GM12878 (cell line): ENCODE measurements around the gene SNRPD2. TPM values are rescaled to one million over a fixed set of nuclear protein-coding genes. Genes with fewer than 3 reads are reported as not detected.

Experiments
- ATAC-seq: fragments of 200-7000 bp; cut with Tn5 transposase; 3 replicates; pipeline ENCODE4 v1.9.1; 2020; ENCODE audit warnings: mild to moderate bottlenecking, moderate library complexity
- Bru-seq: library from RNA; stranded (reverse); fragments of 400-500 nt; gene quantifications from one replicate; lab custom pipeline; 2021; lab: Mats Ljungman, UMichigan
- BruChase-seq, 2 experiments: library from RNA; stranded (reverse); fragments of 400-500 nt; gene quantifications; one replicate each; lab custom pipeline; 2021; lab: Mats Ljungman, UMichigan
- BruUV-seq: library from RNA; stranded (reverse); fragments of 400-500 nt; replicated peaks from 2 replicates; lab custom pipeline; 2021; lab: Mats Ljungman, UMichigan
- CTCF ChIA-PET: fragments of 300-600 bp; sonication (Branson Sonifier 250); formaldehyde crosslinking; extraction: SDS; loops from one replicate; lab custom pipeline; 2021; ENCODE audit warnings: inconsistent platforms; lab: Yijun Ruan, JAX
- POLR2A ChIA-PET: fragments of 350-600 bp; formaldehyde crosslinking; extraction: SDS; loops from one replicate; lab custom pipeline; 2021; ENCODE audit warnings: inconsistent platforms; lab: Charles Lee
- RAD21 ChIA-PET: fragments of 300-600 bp; sonication (Branson Sonifier 250); formaldehyde crosslinking; loops from one replicate; lab custom pipeline; 2023; ENCODE audit warnings: antibody characterized with exemption; ENCODE audit not compliant: unreplicated experiment; lab: Charles Lee
- SMC1A ChIA-PET: fragments of 300-600 bp; sonication (Branson Sonifier 250); formaldehyde crosslinking; loops from one replicate; lab custom pipeline; 2023; ENCODE audit not compliant: unreplicated experiment, uncharacterized antibody; lab: Charles Lee
- DNase-seq: peaks from one replicate; pipeline ENCODE4 v3.0.0-alpha.2; 2011; ENCODE audit warnings: low read depth, low spot score
- FAIRE-seq: peaks from 3 replicates; lab custom pipeline; 2011; peaks lifted over from hg19 to GRCh38; lab: Jason Lieb, UNC
- H2AFZ ChIP-seq: 2 replicates; pipeline ENCODE4 v1.6.0; 2011; ENCODE audit warnings: low read depth, low read length, control low read depth; ENCODE audit not compliant: control insufficient read depth
- H3K27ac ChIP-seq: 2 replicates; pipeline ENCODE4 v1.5.1; 2011; ENCODE audit warnings: control low read depth; ENCODE audit not compliant: control insufficient read depth, insufficient read depth
- H3K27me3 ChIP-seq, 2 experiments: replicated peaks in 1 of 2; 2 replicates each; pipeline versions ENCODE4 v1.6.0 to v1.6.1; 2011; ENCODE audit warnings: low read length in 1 of 2; ENCODE audit not compliant: control insufficient read depth in 2 of 2, insufficient read depth in 2 of 2
- H3K36me3 ChIP-seq, 2 experiments: 2 replicates each; pipeline ENCODE4 v1.5.1; 2011; ENCODE audit warnings: low read length in 1 of 2; ENCODE audit not compliant: control insufficient read depth in 2 of 2, insufficient read depth in 2 of 2
- H3K4me1 ChIP-seq: 2 replicates; pipeline ENCODE4 v1.6.1; 2011; ENCODE audit warnings: mild to moderate bottlenecking, low read length, moderate library complexity, mixed read lengths; ENCODE audit not compliant: control insufficient read depth, insufficient read depth
- H3K4me2 ChIP-seq: 2 replicates; pipeline ENCODE4 v1.6.0; 2011; ENCODE audit warnings: control low read depth; ENCODE audit not compliant: control insufficient read depth, insufficient read depth
- H3K4me3 ChIP-seq: fragments of 200-600 bp; sonication (generic); 2 replicates; pipeline ENCODE4 v1.5.1; 2016
- H3K79me2 ChIP-seq: 2 replicates; pipeline ENCODE4 v1.6.0; 2011; ENCODE audit warnings: low read length; ENCODE audit not compliant: control insufficient read depth, insufficient read depth
- H3K9ac ChIP-seq: 2 replicates; pipeline ENCODE4 v1.8.0; 2011; ENCODE audit warnings: low read length, control low read depth, mixed read lengths; ENCODE audit not compliant: control insufficient read depth, insufficient read depth
- H3K9me3 ChIP-seq: replicated peaks from 3 replicates; pipeline ENCODE4 v1.5.1; 2011; ENCODE audit warnings: mild to moderate bottlenecking, low read length; ENCODE audit not compliant: control insufficient read depth, insufficient read depth
- H4K20me1 ChIP-seq: 2 replicates; pipeline ENCODE4 v1.6.0; 2011; ENCODE audit not compliant: control insufficient read depth, insufficient read depth
- BMI1 ChIP-seq: fragments of 450-650 bp; IDR thresholded peaks from 2 replicates; pipeline ENCODE4 v1.6.1; 2016; ENCODE audit warnings: mild to moderate bottlenecking, moderate library complexity, borderline replicate concordance
- CHD2 ChIP-seq: IDR thresholded peaks from 2 replicates; pipeline ENCODE4 v1.6.1; 2011; ENCODE audit warnings: low read depth, low read length, improper control_type of control experiment, borderline replicate concordance
- HDGF ChIP-seq: fragments of 450-650 bp; IDR thresholded peaks from 2 replicates; pipeline ENCODE4 v1.6.1; 2016; ENCODE audit warnings: antibody characterized with exemption
- IRF5 ChIP-seq: fragments of 450-650 bp; IDR thresholded peaks from 2 replicates; pipeline ENCODE4 v1.6.1; 2017; ENCODE audit warnings: borderline replicate concordance
- MLLT1 ChIP-seq: fragments of 450-650 bp; IDR thresholded peaks from 2 replicates; pipeline ENCODE4 v1.6.1; 2016; ENCODE audit warnings: mild to moderate bottlenecking
- RAD51 ChIP-seq: fragments of 450-650 bp; IDR thresholded peaks from 2 replicates; pipeline ENCODE4 v1.6.1; 2016; ENCODE audit warnings: moderate library complexity, mild to moderate bottlenecking, inconsistent platforms
- RCOR1 ChIP-seq: conservative IDR thresholded peaks from 2 replicates; pipeline ENCODE4 v1.6.1; 2012; ENCODE audit warnings: low read depth, low read length, improper control_type of control experiment
- SMAD1 ChIP-seq: fragments of 450-650 bp; IDR thresholded peaks from 2 replicates; pipeline ENCODE4 v1.6.1; 2018; ENCODE audit warnings: mild to moderate bottlenecking, low read depth; ENCODE audit not compliant: partially characterized antibody
- TAF1 ChIP-seq: IDR thresholded peaks from 2 replicates; pipeline ENCODE4 v1.6.1; 2011; ENCODE audit warnings: mild to moderate bottlenecking, low read depth, low read length, borderline replicate concordance
- ZZZ3 ChIP-seq: IDR thresholded peaks from 2 replicates; pipeline ENCODE4 v1.6.1; 2011; ENCODE audit warnings: low read depth; ENCODE audit not compliant: control insufficient read depth, insufficient read length
- WGBS: methylation state at CpG from one replicate; pipeline ENCODE4 v1.1.6; 2016; ENCODE audit warnings: low lambda C conversion rate; ENCODE audit not compliant: insufficient replicate concordance, insufficient coverage; ENCODE audit errors: missing lambda C conversion rate; 5-methylcytosine and 5-hydroxymethylcytosine counted together
- in situ Hi-C: fragments of 300-500 bp; cut with MboI; formaldehyde crosslinking; loops from 9 replicates; pipeline ENCODE4 v1.14.3; 2018; ENCODE audit warnings: mixed read lengths
- intact Hi-C: fragments of 100-400 bp; cut with micrococcal nuclease; formaldehyde crosslinking; loops from one replicate; pipeline ENCODE4 v1.14.2; 2022; ENCODE audit not compliant: unreplicated experiment
- long read RNA-seq, 2 experiments: library from polyadenylated mRNA; unstranded; transcript quantifications; one replicate each; pipeline ENCODE4 v2.0.0, GENCODE V29; 2019 to 2020
- polyA minus RNA-seq, 3 experiments: library from RNA; depleted of rRNA, polyadenylated mRNA; stranded (reverse); fragments of >200 nt; gene quantifications; 2 replicates each; pipeline ENCODE4 v1.2.3, GENCODE V29; 2011
- polyA plus RNA-seq, 11 experiments: library from polyadenylated mRNA; depleted of rRNA in 4 of 11; unstranded in 6 of 11; stranded (reverse) in 5 of 11; fragments of >200 nt; fragmentation: Nextera tagmentation in 4 of 11; fragmentation: Illumina TruSeq in 1 of 11; extraction: Ambion mirVana in 4 of 11; extraction: Trizol in 1 of 11; gene quantifications; 1 replicate in 1 of 11; 2 replicates in 10 of 11; pipeline versions ENCODE4 v1.2.1 to v1.2.3, GENCODE V29; 2011 to 2016; ENCODE audit warnings: inconsistent platforms in 2 of 11, missing spikeins in 2 of 11, low read depth in 1 of 11
- total RNA-seq, 4 experiments: library from RNA; depleted of rRNA in 3 of 4; stranded (reverse); fragments of >200 nt in 3 of 4; fragmentation: Illumina TruSeq in 1 of 4; extraction: Trizol in 1 of 4; gene quantifications; 2 replicates each; pipeline versions ENCODE4 v1.2.1 to v1.2.3, GENCODE V29; 2013 to 2021

Gene SNRPD2
- 19.1 and 20.3 TPM in 2 replicates for total RNA-seq (2013; cell fraction: nucleolus; rRNA removed)
- total RNA-seq (2014; rRNA removed) (600 and 677 TPM in 2 replicates), total RNA-seq (2014; rRNA removed; fragmentation: Illumina TruSeq; extraction: Trizol) (526 and 536 TPM in 2 replicates), total RNA-seq (2021) (806 and 844 TPM in 2 replicates), polyA plus RNA-seq (2011; rRNA removed) (939 and 1,096 TPM in 2 replicates), polyA plus RNA-seq (2014; fragmentation: Illumina TruSeq; extraction: Trizol) (529 and 569 TPM in 2 replicates), polyA plus RNA-seq (2014; fragmentation: Nextera tagmentation; extraction: Ambion mirVana) (1,000 to 10,000 TPM; 3,237 to 3,621 TPM), polyA plus RNA-seq (2014; rRNA removed) (736 and 920 TPM in 2 replicates), polyA plus RNA-seq (2016; fragmentation: Nextera tagmentation; extraction: Ambion mirVana) (1,000 to 10,000 TPM; 1,262 to 1,451 TPM), polyA minus RNA-seq (2011; rRNA and poly(A)+ RNA removed) (108 and 145 TPM in 2 replicates), Bru-seq, nascent RNA (percentile 95 among the genes with signal in this experiment), BruChase-seq, experiment 1, labeled RNA remaining after a 6-hour chase (percentile 95 among the genes with signal in this experiment), BruChase-seq, experiment 2, labeled RNA remaining after a 2-hour chase (percentile 92 among the genes with signal in this experiment)
- 1,217 TPM for polyA plus RNA-seq (2011; ENCODE audit: low read depth)
- 658 and 666 TPM in 2 replicates for polyA plus RNA-seq (2011; cell fraction: cytosol; rRNA removed)
- polyA plus RNA-seq (2011; cell fraction: nucleus; rRNA removed): 281 and 330 TPM in 2 replicates
- polyA plus RNA-seq (2012): 408 and 604 TPM in 2 replicates
- 68.6 and 75.2 TPM in 2 replicates for polyA minus RNA-seq (2011; cell fraction: cytosol; rRNA and poly(A)+ RNA removed)
- 41.1 and 50.2 TPM in 2 replicates for polyA minus RNA-seq (2011; cell fraction: nucleus; rRNA and poly(A)+ RNA removed)
- long read RNA-seq, experiment 1, transcript SNRPD2-201 (3 exons, 901 nt): major isoform, 392 of 420 reads
- long read RNA-seq, experiment 1, partial matches to known transcripts: 21 of 420 reads
- long read RNA-seq, experiment 1, other reads (novel, unspliced or antisense): 2 of 420 reads
- long read RNA-seq, experiment 2, transcript SNRPD2-201 (3 exons, 901 nt): major isoform, 191 of 242 reads
- long read RNA-seq, experiment 2, partial matches to known transcripts: 47 of 242 reads
- long read RNA-seq, experiment 2, other reads (novel, unspliced or antisense): 2 of 242 reads

GRCh38 chr19:45691516-45692186 lies at the start of gene SNRPD2:
Gene SNRPD2, minus strand, starts transcription at chr19:45691953. Its CDS starts 65 bp downstream, at chr19:45691888.
- no peak for FAIRE-seq
- BruUV-seq: TSS peak; percentile 95
- Histone ChIP-seq H3K4me1 (peaks cover 10% of the 10 kb centered on the region), H3K36me3 (peaks cover 8 to 27% of the 10 kb centered on the region in 2 experiments), H3K27ac (peak within 1 kb of the TSS; percentile 82), H3K79me2 (peaks cover 31% of the 10 kb centered on the region), H2AFZ (peak within 1 kb of the TSS; percentile 99), H3K27me3 (no peaks in the 10 kb centered on the region), H3K9ac (peak within 1 kb of the TSS; percentile 92), H4K20me1 (no peaks in the 10 kb centered on the region), H3K4me3 (peak within 1 kb of the TSS; percentile 76), H3K4me2 (peak within 1 kb of the TSS; percentile 97), H3K9me3 (no peaks in the 10 kb centered on the region)
- ChIA-PET CTCF (interaction anchor here (0.6 to 4.6 kb wide), 27 partner anchors 11 to 264 kb away, joined by 3 to 73 read pairs (median 8); partner anchors contain the start of genes FBXO46, GIPR and SIX5), RAD21 (interaction anchor here (0.6 to 3.2 kb wide), 20 partner anchors 11 to 318 kb away, joined by 3 to 41 read pairs (median 5); partner anchors contain the start of genes DMWD, FBXO46, GIPR and SIX5), SMC1A (interaction anchor here (0.6 to 4.5 kb wide), 21 partner anchors 8 to 213 kb away, joined by 3 to 31 read pairs (median 4); partner anchors contain the start of genes FBXO46 and GIPR), POLR2A (interaction anchor here (0.6 to 4.8 kb wide), 24 partner anchors 9 to 692 kb away, joined by 3 to 54 read pairs (median 4); partner anchors contain the start of genes FBXO46, SIX5 and TRAPPC6A)
- peak; percentile 83 for DNase-seq
- 2% methylated on average over 36 of the region's 36 CpGs for WGBS
- in situ Hi-C loops (no loop called here), intact Hi-C loops (loop anchor here (5.0 kb wide), 2 partner anchors 76 to 109 kb away; partner anchors contain the start of genes OPA3 and SIX5)
- peak; percentile 69 for ATAC-seq
- no peak for TF ChIP-seq IRF5
- TF ChIP-seq MLLT1: peak; percentile 6; the same call in 1 of the 2 replicates
- TF ChIP-seq RCOR1: no peak
- peak; percentile 50 for TF ChIP-seq CHD2
- no peak for TF ChIP-seq ZZZ3
- peak; percentile 90 for TF ChIP-seq TAF1
- TF ChIP-seq HDGF: no peak
- TF ChIP-seq RAD51: no peak
- peak; percentile 40 for TF ChIP-seq SMAD1
- peak; percentile 66; the same call in 1 of the 2 replicates for TF ChIP-seq BMI1
